ENCODE data around the gene PLCD1. TPM values are rescaled to one million over a fixed set of nuclear protein-coding genes. Genes with fewer than 3 reads are reported as not detected.

PLCD1 gene
- total RNA-seq, 2 donors from 2014 or later, result 8.7 to 15.5 TPM

DNA sequence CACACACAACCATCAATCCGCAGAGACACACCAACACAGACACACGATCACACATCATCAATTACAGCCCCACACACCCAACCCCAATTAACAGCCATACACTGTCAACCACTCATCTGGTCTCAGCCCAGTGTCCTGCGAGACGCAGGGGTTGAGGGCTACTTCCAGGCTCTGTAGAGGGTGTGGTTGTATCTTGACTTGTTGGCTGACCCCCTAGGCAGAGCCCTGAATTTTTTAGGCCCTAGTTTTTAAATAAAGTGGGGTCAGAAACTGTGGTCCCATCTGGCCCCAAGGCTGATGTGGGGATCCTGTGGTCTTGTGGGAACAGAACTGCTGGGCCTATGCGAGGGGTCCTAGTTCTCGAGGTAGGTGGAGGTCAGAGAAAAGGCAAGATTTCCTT is 29.6 kb downstream of the PLCD1 start:
- Histone ChIP-seq H3K36me3 (no peaks in the 10 kb centered on the region), H3K4me1 (peaks cover 0 to 33% of the 10 kb centered on the region in 2 donors), H3K9me3 (no peaks in the 10 kb centered on the region), H3K27ac (no peak overlapping the region), H3K4me3 (no peak overlapping the region), H3K27me3 (no peaks in the 10 kb centered on the region)
- DNase-seq (ENCODE audit: low spot score), result no peak
- TF ChIP-seq, protein P1, sequence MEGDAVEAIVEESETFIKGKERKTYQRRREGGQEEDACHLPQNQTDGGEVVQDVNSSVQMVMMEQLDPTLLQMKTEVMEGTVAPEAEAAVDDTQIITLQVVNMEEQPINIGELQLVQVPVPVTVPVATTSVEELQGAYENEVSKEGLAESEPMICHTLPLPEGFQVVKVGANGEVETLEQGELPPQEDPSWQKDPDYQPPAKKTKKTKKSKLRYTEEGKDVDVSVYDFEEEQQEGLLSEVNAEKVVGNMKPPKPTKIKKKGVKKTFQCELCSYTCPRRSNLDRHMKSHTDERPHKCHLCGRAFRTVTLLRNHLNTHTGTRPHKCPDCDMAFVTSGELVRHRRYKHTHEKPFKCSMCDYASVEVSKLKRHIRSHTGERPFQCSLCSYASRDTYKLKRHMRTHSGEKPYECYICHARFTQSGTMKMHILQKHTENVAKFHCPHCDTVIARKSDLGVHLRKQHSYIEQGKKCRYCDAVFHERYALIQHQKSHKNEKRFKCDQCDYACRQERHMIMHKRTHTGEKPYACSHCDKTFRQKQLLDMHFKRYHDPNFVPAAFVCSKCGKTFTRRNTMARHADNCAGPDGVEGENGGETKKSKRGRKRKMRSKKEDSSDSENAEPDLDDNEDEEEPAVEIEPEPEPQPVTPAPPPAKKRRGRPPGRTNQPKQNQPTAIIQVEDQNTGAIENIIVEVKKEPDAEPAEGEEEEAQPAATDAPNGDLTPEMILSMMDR (IDR thresholded peaks at IDR 0.05), result no peak

- TF ChIP-seq, protein P1 (IDR thresholded peaks at IDR 0.05), result no peak
Observed at GRCh38 chr3:37997791-37998370, 31.6 kb downstream of the PLCD1 start.

DNA sequence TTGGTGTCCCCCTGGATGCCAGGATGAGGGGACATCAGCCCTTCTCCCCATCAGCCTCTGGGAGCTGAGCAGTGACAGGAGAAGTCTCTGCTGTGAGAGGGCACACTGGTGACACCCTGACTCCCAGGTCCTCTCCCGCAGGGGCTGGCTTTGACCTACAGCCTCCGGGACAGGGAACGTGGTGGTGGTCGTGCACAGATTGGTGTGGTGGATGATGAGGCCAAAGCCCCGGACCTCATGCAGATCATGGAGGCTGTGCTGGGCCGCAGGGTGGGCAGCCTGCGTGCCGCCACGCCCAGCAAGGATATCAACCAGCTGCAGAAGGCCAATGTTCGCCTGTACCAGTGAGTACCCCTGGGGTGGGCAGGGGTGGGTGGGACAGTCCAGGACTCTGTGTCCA is 32.1 kb downstream of the PLCD1 start:
- Histone ChIP-seq H3K9me3 (no peaks in the 10 kb centered on the region), H3K36me3 (no peaks in the 10 kb centered on the region), H3K27me3 (no peaks in the 10 kb centered on the region), H3K27ac (no peak overlapping the region), H3K4me3 (no peak overlapping the region), H3K4me1 (peaks cover 0 to 34% of the 10 kb centered on the region in 2 donors)
- TF ChIP-seq, protein P1 (IDR thresholded peaks at IDR 0.05), result no peak
- no peak for DNase-seq (ENCODE audit: low spot score)

More at GRCh38 chr3:37997791-37998370, 31.6 kb downstream of the PLCD1 start:
- no peaks in the 10 kb centered on the region for H3K36me3 ChIP-seq
- H3K27ac ChIP-seq, result peak overlapping the region; percentile 87 to 92
- no peak for DNase-seq (ENCODE audit: low spot score)
- no peaks in the 10 kb centered on the region for H3K27me3 ChIP-seq
- no peaks in the 10 kb centered on the region for H3K9me3 ChIP-seq
- peaks cover 0 to 36% of the 10 kb centered on the region in 2 donors for H3K4me1 ChIP-seq
- no peak overlapping the region for H3K4me3 ChIP-seq

- H3K4me1 ChIP-seq, result peaks cover 0 to 34% of the 10 kb centered on the region in 2 donors
- H3K27ac ChIP-seq, result no peak overlapping the region
- DNase-seq (ENCODE audit: low spot score), result peak; percentile 83
- no peaks in the 10 kb centered on the region for H3K9me3 ChIP-seq
- no peak overlapping the region for H3K4me3 ChIP-seq
- H3K36me3 ChIP-seq, result no peaks in the 10 kb centered on the region
- H3K27me3 ChIP-seq, result no peaks in the 10 kb centered on the region
- TF ChIP-seq, protein P1 (IDR thresholded peaks at IDR 0.05), result peak; percentile 85 to 86
Observed at GRCh38 chr3:37996785-37997301, 32.6 kb downstream of the PLCD1 start.

DNA sequence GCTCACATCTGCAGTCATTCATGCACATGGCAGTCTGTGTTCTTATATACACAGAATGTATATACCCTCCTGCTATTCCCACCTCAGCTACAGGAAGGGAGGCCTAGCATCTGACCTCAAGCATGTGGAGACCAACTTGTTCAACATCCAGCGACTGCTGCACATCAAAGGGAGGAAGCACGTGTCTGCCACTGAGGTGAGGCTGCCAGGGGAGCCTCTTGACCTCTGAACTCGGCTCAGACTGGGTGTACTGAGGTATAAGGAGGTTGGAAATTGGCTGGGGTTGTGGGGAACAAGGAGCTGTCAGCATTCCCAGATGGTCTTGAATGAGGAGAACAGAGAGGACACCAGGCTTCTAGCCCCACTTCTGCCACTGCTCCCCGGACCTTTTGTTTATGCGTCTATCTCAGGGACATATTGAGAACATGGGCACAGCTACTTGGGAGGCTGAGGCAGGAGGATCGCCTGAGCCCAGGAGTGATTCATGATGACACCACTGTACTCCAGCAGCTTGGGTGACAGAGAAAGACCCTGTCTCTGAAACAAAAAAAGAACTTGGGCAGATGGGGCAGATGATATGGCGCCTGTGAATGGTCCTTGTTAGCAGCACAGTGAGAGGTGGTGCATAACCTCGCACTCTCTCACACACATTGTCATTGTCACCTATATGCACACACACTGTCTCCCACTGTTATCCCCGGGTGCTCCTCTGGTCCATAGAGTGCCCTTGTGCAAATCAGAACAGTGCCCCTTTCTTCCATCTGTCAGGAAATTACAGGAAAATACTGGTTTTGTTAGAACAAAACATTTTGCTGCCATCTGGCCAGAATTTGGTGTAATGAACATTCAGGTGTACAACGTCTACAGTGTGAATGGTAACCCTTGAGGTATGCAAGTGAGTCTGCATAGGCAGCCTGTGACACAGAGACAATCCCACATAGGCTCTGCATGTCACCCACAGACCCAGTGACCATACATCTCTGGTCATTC is 33.5 kb downstream of the PLCD1 start:
- H3K4me1 ChIP-seq, result peaks cover 0 to 34% of the 10 kb centered on the region in 2 donors
- DNase-seq (ENCODE audit: low spot score), result no peak
- H3K27me3 ChIP-seq, result no peaks in the 10 kb centered on the region
- H3K9me3 ChIP-seq, result no peaks in the 10 kb centered on the region
- no peaks in the 10 kb centered on the region for H3K36me3 ChIP-seq
- no peak overlapping the region for H3K4me3 ChIP-seq
- no peak overlapping the region for H3K27ac ChIP-seq
- TF ChIP-seq, protein P1 (IDR thresholded peaks at IDR 0.05), result no peak
